ENCODE results near the gene TBX6.

DNA sequence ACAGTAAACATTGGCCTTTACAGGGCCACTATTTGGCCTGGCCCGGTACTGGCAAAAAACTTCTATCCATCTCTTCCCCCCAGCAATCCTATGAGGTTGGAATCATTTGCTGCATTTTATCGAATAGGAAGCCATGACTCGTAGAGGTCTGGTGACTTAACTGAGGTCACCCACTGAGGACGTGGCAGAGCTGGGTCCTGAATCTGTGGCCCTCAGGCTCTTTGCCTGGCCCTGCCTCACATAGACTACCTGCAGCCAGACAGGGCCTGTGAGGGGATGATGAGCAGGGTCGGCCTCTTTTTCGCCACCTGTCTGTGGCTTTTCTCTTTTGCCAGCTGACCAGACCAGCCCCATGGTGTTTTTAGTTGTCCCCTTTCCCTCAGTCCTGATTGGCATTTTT lies 14.1 kb downstream of the TBX6 start:
- TF ChIP-seq, protein P1, sequence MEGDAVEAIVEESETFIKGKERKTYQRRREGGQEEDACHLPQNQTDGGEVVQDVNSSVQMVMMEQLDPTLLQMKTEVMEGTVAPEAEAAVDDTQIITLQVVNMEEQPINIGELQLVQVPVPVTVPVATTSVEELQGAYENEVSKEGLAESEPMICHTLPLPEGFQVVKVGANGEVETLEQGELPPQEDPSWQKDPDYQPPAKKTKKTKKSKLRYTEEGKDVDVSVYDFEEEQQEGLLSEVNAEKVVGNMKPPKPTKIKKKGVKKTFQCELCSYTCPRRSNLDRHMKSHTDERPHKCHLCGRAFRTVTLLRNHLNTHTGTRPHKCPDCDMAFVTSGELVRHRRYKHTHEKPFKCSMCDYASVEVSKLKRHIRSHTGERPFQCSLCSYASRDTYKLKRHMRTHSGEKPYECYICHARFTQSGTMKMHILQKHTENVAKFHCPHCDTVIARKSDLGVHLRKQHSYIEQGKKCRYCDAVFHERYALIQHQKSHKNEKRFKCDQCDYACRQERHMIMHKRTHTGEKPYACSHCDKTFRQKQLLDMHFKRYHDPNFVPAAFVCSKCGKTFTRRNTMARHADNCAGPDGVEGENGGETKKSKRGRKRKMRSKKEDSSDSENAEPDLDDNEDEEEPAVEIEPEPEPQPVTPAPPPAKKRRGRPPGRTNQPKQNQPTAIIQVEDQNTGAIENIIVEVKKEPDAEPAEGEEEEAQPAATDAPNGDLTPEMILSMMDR (conservative IDR thresholded peaks at IDR 0.05; ENCODE audit: low read depth, low read length) = no peak
- TF ChIP-seq CHD1 (IDR thresholded peaks at IDR 0.05; ENCODE audit: low read depth, low read length) (no peak), SMC3 (IDR thresholded peaks at IDR 0.05; ENCODE audit: low read depth, low read length) (no peak), CEBPB (IDR thresholded peaks at IDR 0.05; ENCODE audit: low read depth, low read length) (no peak), MAZ (IDR thresholded peaks at IDR 0.05; ENCODE audit: borderline replicate concordance, low read depth, low read length) (no peak), POLR2A (IDR thresholded peaks at IDR 0.05; ENCODE audit: low read depth, low read length) (no peak), RFX5 (IDR thresholded peaks at IDR 0.05; ENCODE audit: low read depth, low read length) (no peak), RAD21 (IDR thresholded peaks at IDR 0.05; ENCODE audit: low read length) (no peak), MAFK (IDR thresholded peaks at IDR 0.05; ENCODE audit: low read depth, low read length) (no peak), NFE2L2 (IDR thresholded peaks at IDR 0.05; ENCODE audit: low read depth, low read length) (no peak), MXI1 (IDR thresholded peaks at IDR 0.05; ENCODE audit: borderline replicate concordance, low read depth, low read length) (no peak), RCOR1 (IDR thresholded peaks at IDR 0.05; ENCODE audit: insufficient replicate concordance, low read length) (no peak)
- TF ChIP-seq, protein P2, sequence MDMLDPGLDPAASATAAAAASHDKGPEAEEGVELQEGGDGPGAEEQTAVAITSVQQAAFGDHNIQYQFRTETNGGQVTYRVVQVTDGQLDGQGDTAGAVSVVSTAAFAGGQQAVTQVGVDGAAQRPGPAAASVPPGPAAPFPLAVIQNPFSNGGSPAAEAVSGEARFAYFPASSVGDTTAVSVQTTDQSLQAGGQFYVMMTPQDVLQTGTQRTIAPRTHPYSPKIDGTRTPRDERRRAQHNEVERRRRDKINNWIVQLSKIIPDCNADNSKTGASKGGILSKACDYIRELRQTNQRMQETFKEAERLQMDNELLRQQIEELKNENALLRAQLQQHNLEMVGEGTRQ (IDR thresholded peaks at IDR 0.05; ENCODE audit: low read depth, low read length) = no peak
